Measurements from ENCODE around the gene ABHD12.

DNA sequence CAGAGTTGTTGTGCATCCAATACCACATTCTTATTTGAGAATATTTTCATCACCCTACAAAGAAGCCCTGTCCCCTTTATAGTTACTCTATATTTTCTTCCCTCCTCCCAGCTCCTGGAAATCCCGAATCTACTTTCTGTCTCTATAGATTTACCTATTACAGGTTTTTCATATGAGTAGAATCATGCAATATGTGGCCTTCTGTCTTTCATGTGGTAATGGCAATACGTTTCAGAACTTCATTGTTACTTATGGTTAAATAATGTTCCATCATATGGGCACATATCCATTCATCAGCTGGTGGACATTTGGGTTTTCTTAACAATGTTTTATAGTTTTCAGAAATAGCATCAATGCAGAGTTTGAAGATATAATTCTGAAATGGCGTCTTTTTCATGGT is 33.9 kb upstream of the ABHD12 start:
- no peak for TF ChIP-seq EZH2 (IDR thresholded peaks at IDR 0.05; ENCODE audit: borderline replicate concordance, low read length)
- TF ChIP-seq, protein P1, sequence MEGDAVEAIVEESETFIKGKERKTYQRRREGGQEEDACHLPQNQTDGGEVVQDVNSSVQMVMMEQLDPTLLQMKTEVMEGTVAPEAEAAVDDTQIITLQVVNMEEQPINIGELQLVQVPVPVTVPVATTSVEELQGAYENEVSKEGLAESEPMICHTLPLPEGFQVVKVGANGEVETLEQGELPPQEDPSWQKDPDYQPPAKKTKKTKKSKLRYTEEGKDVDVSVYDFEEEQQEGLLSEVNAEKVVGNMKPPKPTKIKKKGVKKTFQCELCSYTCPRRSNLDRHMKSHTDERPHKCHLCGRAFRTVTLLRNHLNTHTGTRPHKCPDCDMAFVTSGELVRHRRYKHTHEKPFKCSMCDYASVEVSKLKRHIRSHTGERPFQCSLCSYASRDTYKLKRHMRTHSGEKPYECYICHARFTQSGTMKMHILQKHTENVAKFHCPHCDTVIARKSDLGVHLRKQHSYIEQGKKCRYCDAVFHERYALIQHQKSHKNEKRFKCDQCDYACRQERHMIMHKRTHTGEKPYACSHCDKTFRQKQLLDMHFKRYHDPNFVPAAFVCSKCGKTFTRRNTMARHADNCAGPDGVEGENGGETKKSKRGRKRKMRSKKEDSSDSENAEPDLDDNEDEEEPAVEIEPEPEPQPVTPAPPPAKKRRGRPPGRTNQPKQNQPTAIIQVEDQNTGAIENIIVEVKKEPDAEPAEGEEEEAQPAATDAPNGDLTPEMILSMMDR (IDR thresholded peaks at IDR 0.05; ENCODE audit: low read length) = no peak

Data from OCI-LY1 (cell line).